ENCODE measurements around the gene ZNF548.

ZNF548 gene

DNA sequence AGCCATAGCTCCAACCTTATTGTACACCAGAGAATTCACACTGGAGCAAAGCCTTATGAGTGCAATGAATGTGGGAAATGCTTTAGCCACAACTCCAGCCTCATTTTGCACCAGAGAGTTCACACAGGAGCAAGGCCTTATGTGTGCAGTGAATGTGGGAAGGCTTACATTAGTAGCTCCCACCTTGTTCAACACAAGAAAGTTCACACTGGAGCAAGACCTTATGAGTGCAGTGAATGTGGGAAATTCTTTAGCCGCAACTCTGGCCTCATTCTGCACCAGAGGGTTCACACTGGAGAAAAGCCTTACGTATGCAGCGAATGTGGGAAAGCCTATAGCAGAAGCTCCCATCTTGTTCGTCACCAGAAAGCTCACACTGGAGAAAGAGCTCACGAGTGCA is 32.2 kb upstream of the ZNF548 start:
- TF ChIP-seq, protein P1, sequence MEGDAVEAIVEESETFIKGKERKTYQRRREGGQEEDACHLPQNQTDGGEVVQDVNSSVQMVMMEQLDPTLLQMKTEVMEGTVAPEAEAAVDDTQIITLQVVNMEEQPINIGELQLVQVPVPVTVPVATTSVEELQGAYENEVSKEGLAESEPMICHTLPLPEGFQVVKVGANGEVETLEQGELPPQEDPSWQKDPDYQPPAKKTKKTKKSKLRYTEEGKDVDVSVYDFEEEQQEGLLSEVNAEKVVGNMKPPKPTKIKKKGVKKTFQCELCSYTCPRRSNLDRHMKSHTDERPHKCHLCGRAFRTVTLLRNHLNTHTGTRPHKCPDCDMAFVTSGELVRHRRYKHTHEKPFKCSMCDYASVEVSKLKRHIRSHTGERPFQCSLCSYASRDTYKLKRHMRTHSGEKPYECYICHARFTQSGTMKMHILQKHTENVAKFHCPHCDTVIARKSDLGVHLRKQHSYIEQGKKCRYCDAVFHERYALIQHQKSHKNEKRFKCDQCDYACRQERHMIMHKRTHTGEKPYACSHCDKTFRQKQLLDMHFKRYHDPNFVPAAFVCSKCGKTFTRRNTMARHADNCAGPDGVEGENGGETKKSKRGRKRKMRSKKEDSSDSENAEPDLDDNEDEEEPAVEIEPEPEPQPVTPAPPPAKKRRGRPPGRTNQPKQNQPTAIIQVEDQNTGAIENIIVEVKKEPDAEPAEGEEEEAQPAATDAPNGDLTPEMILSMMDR (IDR thresholded peaks at IDR 0.05; ENCODE audit: low read depth, low read length, missing control alignments), result no peak
- H3K4me3 ChIP-seq (ENCODE audit: low read depth, low read length), result no peak overlapping the region
- DNase-seq (ENCODE audit: low read depth), result no peak
- in situ Hi-C loops (cut with HindIII; ENCODE audit: low sequenced_read_pairs), result no loop called here

DNA sequence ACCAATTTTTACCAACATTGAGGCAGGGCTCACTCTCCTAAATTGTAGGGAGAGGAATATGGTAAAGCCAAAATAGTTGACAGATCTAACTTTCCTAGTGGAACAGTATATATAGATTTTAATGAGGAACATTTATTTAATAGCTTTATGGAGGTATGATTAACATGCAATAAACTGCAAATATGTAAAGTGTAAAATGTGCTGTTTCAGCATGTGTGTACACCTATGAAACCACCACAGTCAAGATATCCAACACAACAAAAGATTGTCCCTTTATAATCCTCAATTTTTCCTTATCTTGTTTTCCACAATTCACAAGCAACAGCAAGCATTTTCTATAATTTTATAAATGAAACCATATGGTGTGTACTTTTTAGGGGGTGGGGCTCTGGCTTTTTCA is 30.4 kb upstream of the ZNF548 start:
- in situ Hi-C loops (cut with HindIII; ENCODE audit: low sequenced_read_pairs), result no loop called here
- TF ChIP-seq, protein P1 (IDR thresholded peaks at IDR 0.05; ENCODE audit: low read depth, low read length, missing control alignments), result no peak
- DNase-seq (ENCODE audit: low read depth), result no peak
- no peak overlapping the region for H3K4me3 ChIP-seq (ENCODE audit: low read depth, low read length)

DNA sequence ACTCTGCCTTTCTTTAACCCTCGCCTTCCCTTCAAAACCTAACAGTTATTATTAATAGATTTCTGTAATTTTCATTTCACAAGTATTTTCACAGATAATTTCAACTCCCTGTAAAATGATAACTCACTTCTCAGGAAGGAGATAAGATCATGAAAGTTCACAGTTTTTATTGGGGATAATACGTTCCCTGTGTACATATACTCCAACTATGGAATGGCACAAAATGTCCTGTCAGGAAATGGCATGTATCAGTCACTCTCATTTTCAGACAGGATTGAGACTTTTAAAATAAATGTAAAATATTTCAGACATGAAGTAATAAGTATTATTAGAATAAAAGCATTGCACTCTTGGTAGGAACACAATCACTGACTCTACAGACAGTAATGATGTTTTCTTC is 27.2 kb upstream of the ZNF548 start:
- peak overlapping the region; percentile 54 for H3K4me3 ChIP-seq (ENCODE audit: low read depth, low read length)
- in situ Hi-C loops (cut with HindIII; ENCODE audit: low sequenced_read_pairs), result no loop called here
- TF ChIP-seq, protein P1 (IDR thresholded peaks at IDR 0.05; ENCODE audit: low read depth, low read length, missing control alignments), result no peak
- no peak for DNase-seq (ENCODE audit: low read depth)

DNA sequence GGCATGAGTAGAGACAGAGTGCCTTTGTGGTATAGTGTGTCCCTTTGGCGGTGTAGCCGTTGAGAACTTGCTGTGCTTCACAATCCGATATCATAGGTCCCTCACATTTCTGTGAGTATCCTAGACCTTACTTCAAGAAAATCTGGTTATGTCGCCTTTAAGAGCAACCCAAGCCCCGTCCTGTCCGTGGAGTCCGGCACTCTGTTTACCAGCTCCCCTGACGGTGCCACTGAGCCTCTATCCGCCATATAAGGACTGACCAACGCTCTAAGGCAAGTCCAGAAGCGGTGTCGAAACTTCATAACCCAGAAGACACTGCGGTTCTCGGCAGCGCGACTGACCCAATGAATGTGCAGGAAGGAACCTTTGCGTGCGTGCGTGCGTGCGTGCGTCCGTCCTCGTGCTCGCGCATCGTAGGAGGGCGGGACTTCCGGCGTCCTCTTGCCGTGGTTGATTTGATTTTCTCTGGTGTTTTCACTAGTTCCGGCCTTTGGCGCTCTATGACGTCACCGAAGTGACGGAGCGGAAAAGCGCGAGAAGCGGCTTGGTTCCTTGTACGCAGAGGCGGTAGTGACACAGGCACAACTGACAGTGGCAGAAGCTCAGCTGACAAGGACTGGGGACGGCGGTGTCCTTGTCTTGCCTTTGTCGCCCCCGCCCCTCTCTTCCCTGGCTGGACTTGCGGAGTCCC is 26.5 kb upstream of the ZNF548 start, which contains the start of the genes TRAPPC2B and ZNF547:
Gene TRAPPC2B (plus strand): TSS at position 555 of the 691 bp plus-strand sequence. CDS start 1,283 bp downstream, outside the sequence.
Gene ZNF547 (plus strand): TSS at position 555 of the 691 bp plus-strand sequence. CDS start 5,005 bp downstream, outside the sequence.
- TF ChIP-seq, protein P1 (IDR thresholded peaks at IDR 0.05; ENCODE audit: low read depth, low read length, missing control alignments), result no peak
- peak within 1 kb of the TSS; percentile 54 for H3K4me3 ChIP-seq (ENCODE audit: low read depth, low read length)
- peak; percentile 99 for DNase-seq (ENCODE audit: low read depth)
- in situ Hi-C loops (cut with HindIII; ENCODE audit: low sequenced_read_pairs), result no loop called here

DNA sequence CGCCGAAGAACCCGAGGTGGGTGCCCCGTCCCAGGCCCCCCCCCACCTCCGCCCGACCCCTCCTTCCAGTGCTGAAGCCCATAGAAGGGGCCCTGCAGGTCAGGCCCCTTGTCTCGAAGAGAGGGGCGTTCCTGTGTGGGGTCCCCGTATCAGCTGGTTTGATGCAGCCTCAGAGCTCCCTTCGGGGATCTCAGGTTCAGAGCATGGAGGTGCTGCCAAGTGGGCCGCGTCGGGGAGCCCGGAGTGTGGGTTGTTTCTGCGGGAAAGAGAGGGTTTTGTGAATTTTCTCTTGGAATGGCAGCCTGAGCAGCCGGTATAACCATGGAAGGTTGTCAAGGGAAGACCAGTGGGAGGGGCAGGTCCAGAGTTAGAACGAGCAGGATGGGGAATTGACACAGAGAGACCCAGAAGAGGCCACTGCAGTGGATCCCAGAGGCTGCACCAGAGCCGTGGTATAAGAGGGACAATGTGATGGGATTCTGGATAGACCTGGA is 25.9 kb upstream of the ZNF548 start:
- in situ Hi-C loops (cut with HindIII; ENCODE audit: low sequenced_read_pairs), result no loop called here
- H3K4me3 ChIP-seq (ENCODE audit: low read depth, low read length), result peak overlapping the region; percentile 54
- DNase-seq (ENCODE audit: low read depth), result no peak
- TF ChIP-seq, protein P1 (IDR thresholded peaks at IDR 0.05; ENCODE audit: low read depth, low read length, missing control alignments), result no peak

DNA sequence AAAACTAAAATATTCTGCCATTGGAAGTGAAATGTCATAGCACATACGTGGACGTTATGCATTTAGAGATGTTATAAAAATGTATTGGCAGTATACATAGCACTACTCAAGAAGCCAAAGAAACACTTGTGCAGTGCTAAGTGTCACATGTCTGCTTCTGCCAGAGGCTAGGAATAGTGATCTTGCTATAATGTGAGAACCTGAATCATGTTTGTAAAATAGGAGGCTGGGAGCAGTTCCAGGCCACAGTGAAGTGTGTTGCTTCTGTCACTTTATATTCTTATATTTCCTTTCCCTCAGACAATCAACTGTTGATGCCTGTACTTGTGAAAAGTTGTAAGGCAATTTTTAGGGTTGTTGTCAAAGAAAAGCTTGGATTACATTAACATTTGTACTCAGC is 22.9 kb upstream of the ZNF548 start:
- TF ChIP-seq, protein P1 (IDR thresholded peaks at IDR 0.05; ENCODE audit: low read depth, low read length, missing control alignments), result no peak
- no peak overlapping the region for H3K4me3 ChIP-seq (ENCODE audit: low read depth, low read length)
- in situ Hi-C loops (cut with HindIII; ENCODE audit: low sequenced_read_pairs), result no loop called here
- DNase-seq (ENCODE audit: low read depth), result no peak
